ENCODE measurements around the gene SLC1A2.

The SLC1A2 gene

GRCh38 chr11:35413598-35413997, 5.8 kb downstream of the SLC1A2 start:
- no peak for DNase-seq (ENCODE audit: low read depth in 2 of 2)

- no peak for DNase-seq (ENCODE audit: low read depth in 2 of 2)
Measured at GRCh38 chr11:35412285-35412684, 7.1 kb downstream of the SLC1A2 start.

- DNase-seq (ENCODE audit: low read depth in 2 of 2), result no peak
Measured at GRCh38 chr11:35407041-35407440, 12.3 kb downstream of the SLC1A2 start.

GRCh38 chr11:35404388-35404775, 15.0 kb downstream of the SLC1A2 start:
- no peak for DNase-seq (ENCODE audit: low read depth in 2 of 2)

GRCh38 chr11:35403765-35404387, 15.5 kb downstream of the SLC1A2 start:
- no peak for DNase-seq (ENCODE audit: low read depth in 2 of 2)

GRCh38 chr11:35402751-35403660, 16.4 kb downstream of the SLC1A2 start:
- no peak for DNase-seq (ENCODE audit: low read depth in 2 of 2)

- no peak for DNase-seq (ENCODE audit: low read depth in 2 of 2)
Measured at GRCh38 chr11:35398881-35399280, 20.5 kb downstream of the SLC1A2 start.

- DNase-seq (ENCODE audit: low read depth in 2 of 2), result no peak
Measured at GRCh38 chr11:35394941-35395340, 24.4 kb downstream of the SLC1A2 start.

- DNase-seq (ENCODE audit: low read depth in 2 of 2), result no peak
Measured at GRCh38 chr11:35393098-35393497, 26.3 kb downstream of the SLC1A2 start.

GRCh38 chr11:35391922-35392688, 27.3 kb downstream of the SLC1A2 start:
- peak; percentile 66 to 72 for DNase-seq (ENCODE audit: low read depth in 2 of 2)

- DNase-seq (ENCODE audit: low read depth in 2 of 2), result no peak
Measured at GRCh38 chr11:35390737-35391682, 28.3 kb downstream of the SLC1A2 start.

- DNase-seq (ENCODE audit: low read depth in 2 of 2), result no peak
Measured at GRCh38 chr11:35389897-35390465, 29.4 kb downstream of the SLC1A2 start.

- no peak for DNase-seq (ENCODE audit: low read depth in 2 of 2)
Measured at GRCh38 chr11:35389112-35389511, 30.2 kb downstream of the SLC1A2 start.

GRCh38 chr11:35388061-35388460, 31.3 kb downstream of the SLC1A2 start:
- no peak for DNase-seq (ENCODE audit: low read depth in 2 of 2)

- no peak for DNase-seq (ENCODE audit: low read depth in 2 of 2)
Measured at GRCh38 chr11:35387111-35387982, 32.0 kb downstream of the SLC1A2 start.

GRCh38 chr11:35383953-35384352, 35.4 kb downstream of the SLC1A2 start:
- DNase-seq (ENCODE audit: low read depth in 2 of 2), result no peak

- no peak for DNase-seq (ENCODE audit: low read depth in 2 of 2)
Measured at GRCh38 chr11:35381709-35382322, 37.5 kb downstream of the SLC1A2 start.

GRCh38 chr11:35380603-35381002, 38.8 kb downstream of the SLC1A2 start:
- no peak for DNase-seq (ENCODE audit: low read depth in 2 of 2)

- no peak for DNase-seq (ENCODE audit: low read depth in 2 of 2)
Measured at GRCh38 chr11:35377262-35377661, 42.1 kb downstream of the SLC1A2 start.

- no peak for DNase-seq (ENCODE audit: low read depth in 2 of 2)
Measured at GRCh38 chr11:35376613-35377012, 42.7 kb downstream of the SLC1A2 start.
